ENCODE data around the gene CCDC192.

CCDC192 gene

DNA sequence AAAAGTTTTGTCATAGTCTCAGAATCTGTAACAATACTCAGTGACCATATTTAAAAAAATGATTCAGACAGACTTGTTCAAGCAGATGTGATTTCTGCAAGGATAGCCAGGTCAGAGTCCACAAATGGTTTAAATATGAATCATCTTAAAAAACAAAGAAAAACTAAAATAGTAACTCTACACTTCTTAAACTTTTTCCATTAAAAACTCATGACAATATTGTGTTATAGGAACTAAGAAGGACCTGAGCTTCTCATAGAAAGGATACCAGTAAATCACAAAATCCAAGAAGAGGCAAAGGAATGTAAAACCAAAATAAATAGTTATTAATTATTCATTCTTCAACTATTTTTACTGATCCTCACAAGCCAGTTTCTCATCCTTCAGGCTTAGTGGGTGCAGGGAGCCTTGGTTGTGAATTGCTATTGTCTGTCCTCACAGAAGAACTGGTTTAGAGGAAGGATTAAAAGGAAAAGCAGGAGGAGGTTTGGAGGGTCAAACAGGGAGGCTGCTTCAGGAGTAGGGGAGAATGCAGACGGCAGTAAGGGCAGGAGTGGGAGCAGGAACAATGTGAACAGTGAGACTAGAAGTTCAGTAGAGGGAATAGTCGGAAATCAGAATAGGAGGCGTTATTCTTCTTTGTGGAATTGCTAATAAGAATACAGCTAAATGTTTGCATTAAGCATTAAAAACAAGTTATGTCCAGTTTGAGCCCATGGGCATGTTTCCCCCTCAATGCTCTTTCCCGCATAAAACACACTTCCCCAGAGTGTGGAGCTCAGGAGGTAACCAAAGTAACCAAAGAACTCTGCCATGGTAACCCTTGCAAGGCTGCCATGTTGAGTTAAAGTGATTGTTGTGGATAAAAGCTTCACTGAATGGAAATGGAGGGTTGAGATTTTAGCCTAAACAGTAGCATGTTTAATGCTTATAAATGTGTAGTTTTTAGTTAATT, 110.7 kb downstream of the CCDC192 start:
- Histone ChIP-seq H3K4me3 (ENCODE audit: low read length) (no peak overlapping the region), H4K20me1 (ENCODE audit: control insufficient read depth, insufficient read depth, low read depth, low read length) (no peaks in the 10 kb centered on the region), H3K4me1 (ENCODE audit: control insufficient read depth, low read length) (peaks cover 7% of the 10 kb centered on the region; the same call in 1 of the 2 replicates), H3K79me2 (ENCODE audit: control insufficient read depth, low read length) (no peaks in the 10 kb centered on the region), H3F3A (ENCODE audit: control insufficient read depth, insufficient read depth) (no peaks in the 10 kb centered on the region), H3K9me3 (ENCODE audit: control insufficient read depth, insufficient read depth, low read length) (no peaks in the 10 kb centered on the region), H3K27me3 (ENCODE audit: control insufficient read depth, low read length) (no peaks in the 10 kb centered on the region), H3K4me2 (ENCODE audit: low read length) (no peak overlapping the region), H3K27ac (ENCODE audit: low read depth, low read length) (no peak overlapping the region), H3K9me2 (replicated peaks; ENCODE audit: control insufficient read depth, low read length) (no peaks in the 10 kb centered on the region), H3K36me3 (ENCODE audit: control insufficient read depth, low read length) (no peaks in the 10 kb centered on the region)
- TF ChIP-seq, protein P1, sequence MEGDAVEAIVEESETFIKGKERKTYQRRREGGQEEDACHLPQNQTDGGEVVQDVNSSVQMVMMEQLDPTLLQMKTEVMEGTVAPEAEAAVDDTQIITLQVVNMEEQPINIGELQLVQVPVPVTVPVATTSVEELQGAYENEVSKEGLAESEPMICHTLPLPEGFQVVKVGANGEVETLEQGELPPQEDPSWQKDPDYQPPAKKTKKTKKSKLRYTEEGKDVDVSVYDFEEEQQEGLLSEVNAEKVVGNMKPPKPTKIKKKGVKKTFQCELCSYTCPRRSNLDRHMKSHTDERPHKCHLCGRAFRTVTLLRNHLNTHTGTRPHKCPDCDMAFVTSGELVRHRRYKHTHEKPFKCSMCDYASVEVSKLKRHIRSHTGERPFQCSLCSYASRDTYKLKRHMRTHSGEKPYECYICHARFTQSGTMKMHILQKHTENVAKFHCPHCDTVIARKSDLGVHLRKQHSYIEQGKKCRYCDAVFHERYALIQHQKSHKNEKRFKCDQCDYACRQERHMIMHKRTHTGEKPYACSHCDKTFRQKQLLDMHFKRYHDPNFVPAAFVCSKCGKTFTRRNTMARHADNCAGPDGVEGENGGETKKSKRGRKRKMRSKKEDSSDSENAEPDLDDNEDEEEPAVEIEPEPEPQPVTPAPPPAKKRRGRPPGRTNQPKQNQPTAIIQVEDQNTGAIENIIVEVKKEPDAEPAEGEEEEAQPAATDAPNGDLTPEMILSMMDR (IDR thresholded peaks at IDR 0.05; ENCODE audit: low read depth, low read length, poor library complexity, severe bottlenecking), result no peak
- no peak for TF ChIP-seq EZH2phosphoT487 (IDR thresholded peaks at IDR 0.05; ENCODE audit: borderline replicate concordance, low read length)

DNA sequence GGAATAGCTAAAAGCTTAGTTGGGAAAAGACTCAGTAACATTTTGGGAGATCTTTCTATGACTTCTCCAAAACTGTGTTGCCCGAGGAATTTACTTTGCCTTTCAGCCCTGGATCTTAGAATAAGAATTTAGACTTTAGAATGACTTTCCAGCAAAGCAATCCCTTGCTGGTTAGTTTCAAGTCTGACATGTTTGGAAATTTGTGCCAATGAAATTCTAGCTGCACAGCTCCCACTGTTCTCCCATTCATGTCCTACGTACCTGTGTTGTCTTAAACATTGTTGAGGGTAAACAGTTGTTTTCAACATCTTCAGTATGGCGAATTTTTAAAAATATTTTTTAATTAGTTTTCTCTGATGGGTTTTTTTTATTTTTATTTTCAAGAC, 111.4 kb downstream of the CCDC192 start:
- TF ChIP-seq, protein P1 (IDR thresholded peaks at IDR 0.05; ENCODE audit: low read depth, low read length, poor library complexity, severe bottlenecking), result no peak
- no peak for TF ChIP-seq EZH2phosphoT487 (IDR thresholded peaks at IDR 0.05; ENCODE audit: borderline replicate concordance, low read length)
- H3K9me3 ChIP-seq (ENCODE audit: control insufficient read depth, insufficient read depth, low read length), result no peaks in the 10 kb centered on the region
- H3K27me3 ChIP-seq (ENCODE audit: control insufficient read depth, low read length), result no peaks in the 10 kb centered on the region
- no peak overlapping the region for H3K27ac ChIP-seq (ENCODE audit: low read depth, low read length)
- no peaks in the 10 kb centered on the region for H3K36me3 ChIP-seq (ENCODE audit: control insufficient read depth, low read length)
- H3K4me3 ChIP-seq (ENCODE audit: low read length), result no peak overlapping the region
- H3K9me2 ChIP-seq (replicated peaks; ENCODE audit: control insufficient read depth, low read length), result no peaks in the 10 kb centered on the region
- no peak overlapping the region for H3K4me2 ChIP-seq (ENCODE audit: low read length)
- H3F3A ChIP-seq (ENCODE audit: control insufficient read depth, insufficient read depth), result no peaks in the 10 kb centered on the region
- peaks cover 7% of the 10 kb centered on the region; the same call in 1 of the 2 replicates for H3K4me1 ChIP-seq (ENCODE audit: control insufficient read depth, low read length)
- H4K20me1 ChIP-seq (ENCODE audit: control insufficient read depth, insufficient read depth, low read depth, low read length), result no peaks in the 10 kb centered on the region
- no peaks in the 10 kb centered on the region for H3K79me2 ChIP-seq (ENCODE audit: control insufficient read depth, low read length)

DNA sequence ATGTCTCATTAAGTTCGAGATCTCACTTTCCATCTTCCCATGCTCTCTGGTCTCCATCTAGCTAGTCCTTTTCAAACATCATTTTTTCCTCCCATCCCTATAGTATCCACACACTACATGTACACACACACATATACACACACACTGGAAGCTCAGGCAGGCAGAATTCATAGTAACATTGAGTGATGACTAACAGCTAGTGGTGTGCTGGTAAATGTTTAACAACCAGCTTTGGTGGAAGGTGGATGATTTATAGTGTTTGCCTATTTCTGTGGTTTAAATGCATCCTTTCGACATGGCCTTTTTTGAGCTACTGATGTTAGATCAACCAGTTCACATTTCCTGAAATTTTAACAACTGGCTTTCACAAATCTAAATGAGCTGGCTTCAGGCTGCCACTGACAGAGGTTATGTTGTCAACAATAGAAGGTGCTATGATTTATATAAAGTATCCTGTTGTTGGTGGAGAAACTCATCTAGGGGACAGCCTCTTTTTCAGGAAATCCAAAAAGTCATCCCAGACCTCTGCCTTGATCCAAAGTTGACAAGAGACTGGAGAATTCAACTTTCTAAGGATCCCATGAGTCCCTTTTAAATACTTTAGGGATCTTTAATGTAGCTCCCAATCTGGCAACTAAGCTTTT, 117.8 kb downstream of the CCDC192 start:
- Histone ChIP-seq H3K9me2 (replicated peaks; ENCODE audit: control insufficient read depth, low read length) (no peaks in the 10 kb centered on the region), H3K36me3 (ENCODE audit: control insufficient read depth, low read length) (no peaks in the 10 kb centered on the region), H3K27me3 (ENCODE audit: control insufficient read depth, low read length) (no peaks in the 10 kb centered on the region), H3K4me1 (ENCODE audit: control insufficient read depth, low read length) (no peaks in the 10 kb centered on the region), H3K4me2 (ENCODE audit: low read length) (no peak overlapping the region), H3K79me2 (ENCODE audit: control insufficient read depth, low read length) (no peaks in the 10 kb centered on the region), H3K4me3 (ENCODE audit: low read length) (no peak overlapping the region), H4K20me1 (ENCODE audit: control insufficient read depth, insufficient read depth, low read depth, low read length) (no peaks in the 10 kb centered on the region), H3K9me3 (ENCODE audit: control insufficient read depth, insufficient read depth, low read length) (no peaks in the 10 kb centered on the region), H3K27ac (ENCODE audit: low read depth, low read length) (no peak overlapping the region), H3F3A (ENCODE audit: control insufficient read depth, insufficient read depth) (no peaks in the 10 kb centered on the region)
- TF ChIP-seq, protein P1 (IDR thresholded peaks at IDR 0.05; ENCODE audit: low read depth, low read length, poor library complexity, severe bottlenecking), result no peak
- TF ChIP-seq EZH2phosphoT487 (IDR thresholded peaks at IDR 0.05; ENCODE audit: borderline replicate concordance, low read length), result no peak
